ENCODE data around the gene GDAP1L1. TPM values are rescaled to one million over a fixed set of nuclear protein-coding genes. Genes with fewer than 3 reads are reported as not detected.
"Not testable (repeated sequence)": the region's sequence is repeated elsewhere in the genome, so short reads cannot be mapped to it uniquely, and the experiment has no call there.

Gene GDAP1L1
- total RNA-seq, 1 experiment from 2014 or later, result not detected

DNA sequence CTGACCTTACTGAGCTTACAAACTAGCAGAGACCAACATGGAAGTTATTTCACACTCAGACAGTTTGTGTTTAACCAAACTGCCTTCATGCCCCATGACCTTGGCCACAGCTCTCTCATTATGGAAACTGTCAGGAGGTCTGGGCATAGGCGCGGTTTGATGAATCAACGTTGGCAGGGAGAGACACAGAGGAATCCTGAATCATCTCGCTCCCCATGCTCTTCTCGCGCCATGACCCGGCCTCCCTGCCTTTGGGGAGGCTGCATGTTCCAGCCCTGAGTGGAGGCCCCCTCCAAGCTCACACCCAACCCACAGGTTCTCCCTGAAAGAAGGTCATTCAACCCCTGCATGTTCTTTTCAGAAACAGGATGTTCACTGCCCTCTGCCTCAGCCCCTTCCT lies 15.9 kb upstream of the GDAP1L1 start:
- no peak for DNase-seq
- peaks cover 5% of the 10 kb centered on the region for H3K36me3 Mint-ChIP-seq (ENCODE audit: insufficient read depth, unreplicated experiment)
- intact Hi-C loops (cut with micrococcal nuclease; ENCODE audit: unreplicated experiment), result loop anchor here (5.0 kb wide), 1 partner anchor 156 kb away; no protein-coding TSS in a partner anchor
- no peak overlapping the region for H3K4me3 Mint-ChIP-seq (ENCODE audit: low read depth, unreplicated experiment)
- no peaks in the 10 kb centered on the region for H3K4me1 Mint-ChIP-seq (ENCODE audit: low read depth, unreplicated experiment)
- no peaks in the 10 kb centered on the region for H3K27me3 Mint-ChIP-seq (ENCODE audit: unreplicated experiment)
- CTCF ChIA-PET, result interaction anchor here (1.6 kb wide), 1 partner anchor 14 kb away, joined by 3 read pairs; no protein-coding TSS in a partner anchor
- no TSS peak for BruUV-seq (replicated peaks)
- H3K27ac Mint-ChIP-seq (ENCODE audit: unreplicated experiment), result no peak overlapping the region
- H3K9me3 Mint-ChIP-seq (ENCODE audit: low read depth, unreplicated experiment), result no peaks in the 10 kb centered on the region
- TF ChIP-seq, protein P1, sequence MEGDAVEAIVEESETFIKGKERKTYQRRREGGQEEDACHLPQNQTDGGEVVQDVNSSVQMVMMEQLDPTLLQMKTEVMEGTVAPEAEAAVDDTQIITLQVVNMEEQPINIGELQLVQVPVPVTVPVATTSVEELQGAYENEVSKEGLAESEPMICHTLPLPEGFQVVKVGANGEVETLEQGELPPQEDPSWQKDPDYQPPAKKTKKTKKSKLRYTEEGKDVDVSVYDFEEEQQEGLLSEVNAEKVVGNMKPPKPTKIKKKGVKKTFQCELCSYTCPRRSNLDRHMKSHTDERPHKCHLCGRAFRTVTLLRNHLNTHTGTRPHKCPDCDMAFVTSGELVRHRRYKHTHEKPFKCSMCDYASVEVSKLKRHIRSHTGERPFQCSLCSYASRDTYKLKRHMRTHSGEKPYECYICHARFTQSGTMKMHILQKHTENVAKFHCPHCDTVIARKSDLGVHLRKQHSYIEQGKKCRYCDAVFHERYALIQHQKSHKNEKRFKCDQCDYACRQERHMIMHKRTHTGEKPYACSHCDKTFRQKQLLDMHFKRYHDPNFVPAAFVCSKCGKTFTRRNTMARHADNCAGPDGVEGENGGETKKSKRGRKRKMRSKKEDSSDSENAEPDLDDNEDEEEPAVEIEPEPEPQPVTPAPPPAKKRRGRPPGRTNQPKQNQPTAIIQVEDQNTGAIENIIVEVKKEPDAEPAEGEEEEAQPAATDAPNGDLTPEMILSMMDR (IDR thresholded peaks at IDR 0.05; ENCODE audit: unreplicated experiment), result no peak

DNA sequence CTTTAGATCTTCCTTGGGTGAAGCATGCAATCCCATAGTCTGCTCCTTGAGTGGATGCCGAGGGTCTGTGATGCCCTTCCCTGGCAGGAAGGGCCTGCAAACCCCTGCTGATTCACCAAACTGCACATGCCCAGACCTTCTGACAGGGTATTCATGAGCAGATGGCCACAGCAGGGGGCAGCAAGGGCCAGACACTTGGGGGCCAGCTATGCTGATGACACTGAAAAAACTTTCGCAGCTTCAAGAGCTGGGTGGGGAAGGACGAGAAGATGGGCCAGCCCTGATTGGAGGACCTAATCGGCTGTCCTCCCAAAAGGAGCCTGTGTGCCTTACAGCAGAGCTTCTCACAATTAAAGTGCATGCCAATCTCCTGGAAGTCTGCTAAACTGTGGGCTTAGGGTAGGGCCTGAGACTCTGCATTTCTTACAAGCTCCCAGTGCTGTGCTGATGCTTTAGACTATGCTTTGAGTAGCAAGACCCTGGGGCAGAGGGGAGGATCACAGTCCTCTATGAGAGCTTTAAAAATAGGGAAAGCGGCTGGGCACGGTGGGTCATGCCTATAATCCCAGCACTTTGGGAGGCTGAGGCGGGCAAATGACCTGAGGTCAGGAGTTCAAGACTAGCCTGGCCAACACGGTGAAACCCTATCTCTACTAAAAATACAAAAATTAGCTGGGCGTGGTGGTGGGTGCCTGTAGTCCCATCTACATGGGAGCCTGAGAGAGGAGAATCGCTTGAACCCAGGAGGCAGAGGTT lies 15.2 kb upstream of the GDAP1L1 start:
- intact Hi-C loops (cut with micrococcal nuclease; ENCODE audit: unreplicated experiment), result loop anchor here (5.0 kb wide), 1 partner anchor 155 kb away; no protein-coding TSS in a partner anchor
- no peaks in the 10 kb centered on the region for H3K4me1 Mint-ChIP-seq (ENCODE audit: low read depth, unreplicated experiment)
- no peak overlapping the region for H3K4me3 Mint-ChIP-seq (ENCODE audit: low read depth, unreplicated experiment)
- H3K27ac Mint-ChIP-seq (ENCODE audit: unreplicated experiment), result no peak overlapping the region
- DNase-seq, result no peak
- CTCF ChIA-PET, result interaction anchor here (1.6 kb wide), 1 partner anchor 15 kb away, joined by 3 read pairs; no protein-coding TSS in a partner anchor
- no peaks in the 10 kb centered on the region for H3K9me3 Mint-ChIP-seq (ENCODE audit: low read depth, unreplicated experiment)
- H3K27me3 Mint-ChIP-seq (ENCODE audit: unreplicated experiment), result no peaks in the 10 kb centered on the region
- no TSS peak for BruUV-seq (replicated peaks)
- peaks cover 5% of the 10 kb centered on the region for H3K36me3 Mint-ChIP-seq (ENCODE audit: insufficient read depth, unreplicated experiment)
- TF ChIP-seq, protein P1 (IDR thresholded peaks at IDR 0.05; ENCODE audit: unreplicated experiment), result no peak

GRCh38 chr20:44232469-44232856 lies 14.6 kb upstream of the GDAP1L1 start:
- not testable (repeated sequence) for H3K27ac Mint-ChIP-seq (ENCODE audit: unreplicated experiment); DNase-seq; BruUV-seq (replicated peaks); H3K9me3 Mint-ChIP-seq (ENCODE audit: low read depth, unreplicated experiment); H3K27me3 Mint-ChIP-seq (ENCODE audit: unreplicated experiment); H3K36me3 Mint-ChIP-seq (ENCODE audit: insufficient read depth, unreplicated experiment); H3K4me3 Mint-ChIP-seq (ENCODE audit: low read depth, unreplicated experiment); H3K4me1 Mint-ChIP-seq (ENCODE audit: low read depth, unreplicated experiment)
- CTCF ChIA-PET, result interaction anchor here (1.6 kb wide), 1 partner anchor 15 kb away, joined by 3 read pairs; no protein-coding TSS in a partner anchor
- intact Hi-C loops (cut with micrococcal nuclease; ENCODE audit: unreplicated experiment), result loop anchor here (5.0 kb wide), 1 partner anchor 155 kb away; no protein-coding TSS in a partner anchor

DNA sequence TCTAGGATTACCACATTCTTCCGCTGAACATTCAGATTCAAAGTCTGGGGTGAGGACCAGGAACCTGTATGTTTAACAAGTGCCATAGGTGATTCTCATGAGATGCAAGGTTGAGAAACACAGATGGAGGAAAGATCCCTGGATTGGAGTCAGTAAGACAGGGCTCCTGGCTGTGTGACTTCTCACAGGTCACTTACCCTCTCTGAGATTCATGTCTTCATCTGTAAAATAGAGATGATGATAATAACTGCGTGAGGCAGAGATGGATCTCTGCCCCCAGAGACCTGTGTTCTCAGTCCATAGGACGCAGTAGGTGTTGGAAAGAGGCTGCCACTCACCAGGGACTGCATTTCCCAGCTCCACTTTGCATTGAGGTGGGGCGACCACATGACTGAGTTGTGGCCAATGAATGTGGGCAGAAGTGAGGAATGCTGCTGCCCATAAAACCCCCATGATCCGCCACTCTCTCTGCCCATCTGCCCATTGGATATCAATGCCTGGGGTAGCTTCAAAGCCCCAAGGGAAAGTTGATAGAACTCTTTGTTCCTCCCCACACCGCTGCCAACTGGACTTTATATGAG lies 13.6 kb upstream of the GDAP1L1 start:
- Mint-ChIP-seq H3K4me1 (ENCODE audit: low read depth, unreplicated experiment) (no peaks in the 10 kb centered on the region), H3K4me3 (ENCODE audit: low read depth, unreplicated experiment) (no peak overlapping the region), H3K27ac (ENCODE audit: unreplicated experiment) (no peak overlapping the region), H3K36me3 (ENCODE audit: insufficient read depth, unreplicated experiment) (peaks cover under 1% of the 10 kb centered on the region), H3K9me3 (ENCODE audit: low read depth, unreplicated experiment) (no peaks in the 10 kb centered on the region), H3K27me3 (ENCODE audit: unreplicated experiment) (no peaks in the 10 kb centered on the region)
- intact Hi-C loops (cut with micrococcal nuclease; ENCODE audit: unreplicated experiment), result loop anchor here (5.0 kb wide), 1 partner anchor 154 kb away; no protein-coding TSS in a partner anchor
- CTCF ChIA-PET, result no interaction called here
- no TSS peak for BruUV-seq (replicated peaks)
- TF ChIP-seq, protein P1 (IDR thresholded peaks at IDR 0.05; ENCODE audit: unreplicated experiment), result no peak
- DNase-seq, result no peak
